Thoracic aorta (tissue), 2 donors: Measurements from ENCODE around the gene TMEM181. TPM values are rescaled to one million over a fixed set of nuclear protein-coding genes. Genes with fewer than 3 reads are reported as not detected.

ENCODE experiments used
- ATAC-seq: fragments of 150-250 bp; one replicate; pipeline ENCODE4 v1.8.0; 2017; ENCODE audit warnings: low read depth; ENCODE audit not compliant: insufficient number of reproducible peaks, low FRiP score
- DNase-seq: peaks from one replicate; pipeline ENCODE4 v3.0.0-alpha.2; 2020; ENCODE audit warnings: low spot score
- H3K27ac ChIP-seq, 2 donors: fragments of 200-600 bp; sonication (generic); 1 replicate in 1 of 2; 2 replicates in 1 of 2; pipeline ENCODE4 v1.5.1; 2016; ENCODE audit warnings: mild to moderate bottlenecking in 2 of 2, moderate library complexity in 2 of 2
- H3K27me3 ChIP-seq: fragments of 200-600 bp; sonication (generic); replicated peaks from 2 replicates; pipeline ENCODE4 v1.6.0; 2016; ENCODE audit warnings: mild to moderate bottlenecking; ENCODE audit not compliant: insufficient read depth
- H3K36me3 ChIP-seq: fragments of 200-600 bp; sonication (generic); one replicate; pipeline ENCODE4 v1.5.1; 2016
- H3K4me1 ChIP-seq, 2 donors: fragments of 200-600 bp; sonication (generic); 1 replicate in 1 of 2; 2 replicates in 1 of 2; pipeline versions ENCODE4 v1.5.1 to v1.6.0; 2016; ENCODE audit warnings: low read depth in 2 of 2, mild to moderate bottlenecking in 1 of 2; ENCODE audit not compliant: control insufficient read depth in 1 of 2
- H3K4me3 ChIP-seq: fragments of 200-600 bp; sonication (generic); 2 replicates; pipeline ENCODE4 v1.5.1; 2016; ENCODE audit warnings: mild to moderate bottlenecking
- H3K9me3 ChIP-seq: fragments of 200-600 bp; sonication (generic); 2 replicates; pipeline ENCODE4 v1.5.1; 2016
- CTCF ChIP-seq: fragments of 200-600 bp; sonication (generic); IDR thresholded peaks from one replicate; pipeline ENCODE4 v1.5.1; 2019; ENCODE audit warnings: antibody characterized with exemption
- total RNA-seq, 2 donors: library from RNA; depleted of rRNA; stranded (reverse); fragments of >200 nt; gene quantifications; one replicate each; pipeline versions ENCODE4 v1.1.0 to v1.2.3, GENCODE V29; 2016

The TMEM181 gene
- total RNA-seq, 2 donors from 2014 or later = 21.4 to 26.3 TPM

- Histone ChIP-seq H3K4me1 (peaks cover 8 to 15% of the 10 kb centered on the region in 2 donors), H3K4me3 (peak overlapping the region; percentile 93), H3K27me3 (no peaks in the 10 kb centered on the region), H3K9me3 (no peaks in the 10 kb centered on the region), H3K27ac (peak overlapping the region; percentile 82 to 86), H3K36me3 (no peaks in the 10 kb centered on the region)
- DNase-seq (no peak), ATAC-seq (no peak)
- TF ChIP-seq CTCF = no peak
Observed at GRCh38 chr6:158559338-158559894, 475 bp upstream of the TMEM181 start.

GRCh38 chr6:158560836-158561320, 987 bp downstream of the TMEM181 start:
- H3K9me3 ChIP-seq = no peaks in the 10 kb centered on the region
- peak overlapping the region; percentile 93 for H3K4me3 ChIP-seq
- peak overlapping the region in 1 of 2 donors; percentile 82 for H3K27ac ChIP-seq
- DNase-seq = no peak
- no peak for ATAC-seq
- no peaks in the 10 kb centered on the region for H3K36me3 ChIP-seq
- H3K4me1 ChIP-seq = peaks cover 8 to 15% of the 10 kb centered on the region in 2 donors
- no peak for TF ChIP-seq CTCF
- no peaks in the 10 kb centered on the region for H3K27me3 ChIP-seq

- Histone ChIP-seq H3K9me3 (no peaks in the 10 kb centered on the region), H3K27ac (no peak overlapping the region), H3K36me3 (no peaks in the 10 kb centered on the region), H3K4me1 (peaks cover 8 to 15% of the 10 kb centered on the region in 2 donors), H3K4me3 (peak overlapping the region; percentile 93), H3K27me3 (no peaks in the 10 kb centered on the region)
- no peak for TF ChIP-seq CTCF
- no peak for DNase-seq
- ATAC-seq = no peak
Observed at GRCh38 chr6:158561321-158561884, 1.5 kb downstream of the TMEM181 start.

GRCh38 chr6:158561938-158562337, 2.0 kb downstream of the TMEM181 start:
- DNase-seq (no peak), ATAC-seq (no peak)
- Histone ChIP-seq H3K9me3 (no peaks in the 10 kb centered on the region), H3K4me1 (peaks cover 8 to 15% of the 10 kb centered on the region in 2 donors), H3K36me3 (no peaks in the 10 kb centered on the region), H3K27me3 (no peaks in the 10 kb centered on the region), H3K27ac (no peak overlapping the region), H3K4me3 (no peak overlapping the region)
- no peak for TF ChIP-seq CTCF

GRCh38 chr6:158564243-158565121, 4.6 kb downstream of the TMEM181 start:
- ATAC-seq = no peak
- Histone ChIP-seq H3K27ac (no peak overlapping the region), H3K27me3 (no peaks in the 10 kb centered on the region), H3K4me1 (peaks cover 8 to 15% of the 10 kb centered on the region in 2 donors), H3K4me3 (no peak overlapping the region), H3K9me3 (no peaks in the 10 kb centered on the region), H3K36me3 (no peaks in the 10 kb centered on the region)
- no peak for TF ChIP-seq CTCF
- DNase-seq = no peak
